Activated CD4-positive, alpha-beta memory T cell treated with anti-CD3 and anti-CD28 coated beads, Interleukin-2, amount 10 ng/mL, durations not matched to agents 7 days and 5 days (primary cell): ENCODE measurements around the gene ABHD12. TPM values are rescaled to one million over a fixed set of nuclear protein-coding genes. Genes with fewer than 3 reads are reported as not detected.
"Not testable (repeated sequence)": the region's sequence is repeated elsewhere in the genome, so short reads cannot be mapped to it uniquely, and the experiment has no call there.

Experiments
- CTCF ChIA-PET: fragments of 350-600 bp; sonication (Branson Sonifier 250); formaldehyde crosslinking; loops from one replicate; lab custom pipeline; 2021; ENCODE audit warnings: antibody characterized with exemption, inconsistent platforms; lab: Charles Lee
- POLR2A ChIA-PET: fragments of 350-600 bp; sonication (Branson Sonifier 250); formaldehyde crosslinking; loops from one replicate; lab custom pipeline; 2021; ENCODE audit warnings: antibody characterized with exemption; lab: Charles Lee
- DNase-seq: peaks from one replicate; pipeline ENCODE4 v3.0.0-alpha.2; 2020
- H3K27ac Mint-ChIP-seq: one replicate; pipeline ENCODE4 v1.8.0; 2021; ENCODE audit warnings: mild to moderate bottlenecking, mixed read lengths
- H3K27me3 Mint-ChIP-seq: one replicate; pipeline ENCODE4 v1.8.0; 2021; ENCODE audit warnings: mixed read lengths
- H3K36me3 Mint-ChIP-seq: one replicate; pipeline ENCODE4 v1.8.0; 2021; ENCODE audit warnings: low read depth, mixed read lengths
- H3K4me1 Mint-ChIP-seq: one replicate; pipeline ENCODE4 v1.8.0; 2021; ENCODE audit warnings: mixed read lengths
- H3K4me3 Mint-ChIP-seq: one replicate; pipeline ENCODE4 v1.8.0; 2021; ENCODE audit warnings: mild to moderate bottlenecking, mixed read lengths
- H3K9me3 Mint-ChIP-seq: one replicate; pipeline ENCODE4 v1.8.0; 2021; ENCODE audit warnings: mixed read lengths
- total RNA-seq, 2 experiments: library from RNA; stranded (reverse); gene quantifications; one replicate each; pipeline ENCODE4 v1.2.3, GENCODE V29; 2021

Gene ABHD12
- total RNA-seq, 2 experiments from 2014 or later, result 30.8 to 31.7 TPM

DNA sequence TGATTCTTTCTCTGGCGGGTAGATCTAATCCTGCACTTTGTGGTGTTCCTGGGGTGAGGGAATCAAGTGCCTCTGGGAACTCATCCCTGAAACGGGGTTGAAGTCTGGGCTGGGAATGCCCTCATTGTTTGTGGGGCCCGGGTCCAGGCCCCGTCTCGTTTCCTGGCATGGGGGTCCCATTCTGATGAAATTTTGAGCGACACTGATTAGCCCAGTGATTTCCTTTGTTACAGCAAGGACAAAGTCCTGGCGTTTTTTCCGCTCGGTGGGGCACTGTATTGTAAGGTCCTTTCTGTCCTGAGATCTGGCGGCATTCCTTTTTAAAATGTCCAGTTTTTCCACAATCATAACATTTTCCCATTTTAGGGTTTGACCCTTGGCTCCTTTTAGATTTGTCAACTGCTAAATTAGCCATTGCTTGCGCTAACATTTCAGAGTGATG is 9.7 kb upstream of the ABHD12 start:
- H3K27me3 Mint-ChIP-seq, H3K27ac Mint-ChIP-seq, DNase-seq, H3K4me3 Mint-ChIP-seq, H3K4me1 Mint-ChIP-seq, POLR2A ChIA-PET: not testable (repeated sequence)
- CTCF ChIA-PET, result interaction anchor here (1.4 to 4.9 kb wide), 5 partner anchors 8 to 105 kb away, joined by 3 to 33 read pairs (median 22); partner anchors contain the start of gene GINS1
- Mint-ChIP-seq H3K36me3 (peaks cover 13% of the 10 kb centered on the region), H3K9me3 (peaks cover 21% of the 10 kb centered on the region)

DNA sequence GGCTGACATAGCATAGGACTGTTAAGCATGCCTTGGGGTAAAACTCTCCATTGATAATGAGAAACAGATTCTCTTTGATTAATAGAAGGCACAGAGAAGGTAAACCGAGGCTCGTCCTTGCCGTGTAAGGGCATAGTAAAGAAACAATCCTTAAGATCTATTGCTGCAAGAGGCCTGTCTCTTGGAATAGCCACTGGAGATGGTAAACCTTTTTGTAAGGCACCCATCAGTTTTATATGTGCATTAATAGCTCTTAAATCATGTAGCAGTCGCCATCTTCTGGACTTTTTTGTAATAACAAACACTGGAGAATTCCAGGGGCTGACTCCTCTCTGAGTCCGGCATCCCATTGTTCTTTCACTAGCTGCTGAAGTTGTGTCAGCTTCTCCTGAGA is 8.4 kb upstream of the ABHD12 start:
- Mint-ChIP-seq H3K27me3 (peaks cover 9% of the 10 kb centered on the region), H3K36me3 (peaks cover 13% of the 10 kb centered on the region), H3K4me3 (no peak overlapping the region), H3K9me3 (peaks cover 19% of the 10 kb centered on the region), H3K4me1 (peaks cover 3% of the 10 kb centered on the region), H3K27ac (no peak overlapping the region)
- POLR2A ChIA-PET, result interaction anchor here (0.7 to 1.0 kb wide), 3 partner anchors 8 to 152 kb away, joined by 3 to 4 read pairs (median 3); partner anchors contain the start of gene GINS1
- CTCF ChIA-PET, result interaction anchor here (0.8 to 4.9 kb wide), 17 partner anchors 9 to 405 kb away, joined by 3 to 33 read pairs (median 4); partner anchors contain the start of gene GINS1
- DNase-seq, result no peak

GRCh38 chr20:25398376-25399036 is 7.9 kb upstream of the ABHD12 start:
- ChIA-PET CTCF (interaction anchor here (0.8 to 4.9 kb wide), 13 partner anchors 10 to 405 kb away, joined by 3 to 33 read pairs (median 5); partner anchors contain the start of gene GINS1), POLR2A (interaction anchor here (0.7 to 1.0 kb wide), 3 partner anchors 7 to 152 kb away, joined by 3 to 4 read pairs (median 4); partner anchors contain the start of gene GINS1)
- Mint-ChIP-seq H3K9me3 (peaks cover 17% of the 10 kb centered on the region), H3K4me1 (peaks cover 3% of the 10 kb centered on the region), H3K4me3 (no peak overlapping the region), H3K36me3 (peaks cover 11% of the 10 kb centered on the region), H3K27me3 (peaks cover 9% of the 10 kb centered on the region), H3K27ac (no peak overlapping the region)
- DNase-seq, result no peak

- DNase-seq, result no peak
- H3K4me3 Mint-ChIP-seq, result no peak overlapping the region
- H3K36me3 Mint-ChIP-seq, result peaks cover 6% of the 10 kb centered on the region
- peaks cover 9% of the 10 kb centered on the region for H3K27me3 Mint-ChIP-seq
- H3K4me1 Mint-ChIP-seq, result peaks cover 3% of the 10 kb centered on the region
- ChIA-PET POLR2A (interaction anchor here (0.7 to 1.4 kb wide), 4 partner anchors 10 to 151 kb away, joined by 3 to 4 read pairs (median 4); partner anchors contain the start of gene GINS1), CTCF (interaction anchor here (2.1 to 4.9 kb wide), 4 partner anchors 10 to 403 kb away, joined by 5 to 33 read pairs (median 28); partner anchors contain the start of gene GINS1)
- H3K27ac Mint-ChIP-seq, result no peak overlapping the region
- peaks cover 10% of the 10 kb centered on the region for H3K9me3 Mint-ChIP-seq
These were observed 7.2 kb upstream of the ABHD12 start for GRCh38 chr20:25397821-25398220.

- Mint-ChIP-seq H3K27ac (no peak overlapping the region), H3K36me3 (peaks cover 2% of the 10 kb centered on the region), H3K4me1 (peaks cover 3% of the 10 kb centered on the region), H3K27me3 (peaks cover 9% of the 10 kb centered on the region), H3K9me3 (peaks cover 4% of the 10 kb centered on the region), H3K4me3 (no peak overlapping the region)
- ChIA-PET POLR2A (interaction anchor here (1.1 to 1.4 kb wide), 2 partner anchors 10 to 12 kb away, joined by 3 to 4 read pairs; partner anchors contain the start of gene GINS1), CTCF (interaction anchor here (1.0 to 4.9 kb wide), 5 partner anchors 11 to 403 kb away, joined by 3 to 33 read pairs (median 22); partner anchors contain the start of gene GINS1)
- no peak for DNase-seq
These were observed 6.5 kb upstream of the ABHD12 start for GRCh38 chr20:25397096-25397495.

DNA sequence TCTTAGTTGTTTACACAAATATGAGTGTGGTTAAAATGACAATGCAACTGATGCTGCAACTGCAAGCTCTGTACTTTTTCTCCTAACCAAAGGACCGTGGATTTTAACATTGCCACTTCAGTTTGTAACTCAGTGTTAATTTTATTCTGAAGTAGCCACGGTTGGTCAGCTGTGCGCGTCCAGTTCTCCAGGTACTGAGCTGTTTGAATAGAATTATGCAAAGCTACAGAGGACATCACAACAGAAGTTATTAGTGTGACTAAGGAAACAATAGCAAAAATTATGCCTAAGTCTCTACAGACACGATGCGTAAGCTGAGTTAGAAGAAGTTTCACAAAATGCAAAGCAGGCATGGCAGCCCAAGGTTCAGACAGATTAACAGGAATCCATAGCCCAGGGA is 4.4 kb upstream of the ABHD12 start:
- H3K36me3 Mint-ChIP-seq, result no peaks in the 10 kb centered on the region
- H3K27me3 Mint-ChIP-seq, result peaks cover 7% of the 10 kb centered on the region
- peaks cover 8% of the 10 kb centered on the region for H3K4me1 Mint-ChIP-seq
- ChIA-PET POLR2A (interaction anchor here (1.8 kb wide), 1 partner anchor 12 kb away, joined by 8 read pairs; the partner anchor contains the start of gene GINS1), CTCF (no interaction called here)
- DNase-seq, result no peak
- H3K27ac Mint-ChIP-seq, result no peak overlapping the region
- no peaks in the 10 kb centered on the region for H3K9me3 Mint-ChIP-seq
- H3K4me3 Mint-ChIP-seq, result no peak overlapping the region

GRCh38 chr20:25394276-25394675 is 3.6 kb upstream of the ABHD12 start:
- DNase-seq, result no peak
- peaks cover 7% of the 10 kb centered on the region for H3K27me3 Mint-ChIP-seq
- H3K9me3 Mint-ChIP-seq, result no peaks in the 10 kb centered on the region
- H3K4me1 Mint-ChIP-seq, result peaks cover 12% of the 10 kb centered on the region
- POLR2A ChIA-PET, result no interaction called here
- H3K27ac Mint-ChIP-seq, result no peak overlapping the region
- H3K36me3 Mint-ChIP-seq, result no peaks in the 10 kb centered on the region
- H3K4me3 Mint-ChIP-seq, result no peak overlapping the region
- CTCF ChIA-PET, result no interaction called here

DNA sequence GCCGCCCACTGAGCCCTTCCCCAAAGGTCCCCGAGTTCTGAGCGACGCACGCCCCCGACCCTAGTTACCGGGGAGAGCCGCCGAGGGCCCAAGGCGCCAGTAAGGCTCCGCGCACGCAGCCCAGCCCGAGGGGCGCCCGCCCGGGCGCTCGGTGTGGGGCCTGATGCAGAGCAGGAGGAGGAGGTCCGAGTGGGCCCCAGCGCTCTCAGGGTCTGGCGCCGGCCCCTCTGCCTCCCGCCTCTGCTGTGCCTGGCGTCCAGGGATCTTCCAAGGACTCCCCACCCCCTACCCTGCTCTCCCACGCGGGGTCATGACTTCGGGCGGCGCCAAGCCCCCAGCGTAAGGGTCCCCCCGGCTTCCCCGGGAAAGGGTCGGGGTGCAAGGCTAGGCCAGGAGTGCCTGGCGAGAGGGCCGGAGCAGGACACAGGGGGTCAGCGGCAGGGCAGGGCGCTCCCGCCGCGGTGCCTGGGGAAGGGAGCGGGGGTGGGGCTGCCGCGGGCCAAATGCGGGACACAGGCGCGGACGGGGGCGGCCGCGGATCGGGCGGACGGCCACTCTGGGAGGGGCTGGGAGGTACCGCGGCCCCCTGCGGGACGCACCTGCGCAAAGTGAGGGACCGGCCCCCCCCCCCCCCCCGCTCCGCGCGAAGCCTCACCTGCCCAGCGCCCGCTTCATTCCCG is 637 bp downstream of the ABHD12 start:
- ChIA-PET CTCF (no interaction called here), POLR2A (interaction anchor here (2.4 kb wide), 1 partner anchor 18 kb away, joined by 19 read pairs; the partner anchor contains the start of gene GINS1)
- peak overlapping the region; percentile 37 for H3K27ac Mint-ChIP-seq

GRCh38 chr20:25389401-25389857 is 1.2 kb downstream of the ABHD12 start:
- no peak for DNase-seq
- CTCF ChIA-PET, result interaction anchor here (1.1 kb wide), 1 partner anchor 16 kb away, joined by 5 read pairs; no protein-coding TSS in a partner anchor
- POLR2A ChIA-PET, result no interaction called here
- Mint-ChIP-seq H3K27ac (peak overlapping the region; percentile 37), H3K36me3 (peaks cover 10% of the 10 kb centered on the region), H3K9me3 (no peaks in the 10 kb centered on the region), H3K27me3 (no peaks in the 10 kb centered on the region), H3K4me1 (peaks cover 18% of the 10 kb centered on the region), H3K4me3 (peak overlapping the region; percentile 85)

More for the DNA sequence above, 637 bp downstream of the ABHD12 start:
- Mint-ChIP-seq H3K9me3 (no peaks in the 10 kb centered on the region), H3K27me3 (peaks cover 2% of the 10 kb centered on the region), H3K4me1 (peaks cover 18% of the 10 kb centered on the region), H3K4me3 (peak overlapping the region; percentile 85), H3K36me3 (peaks cover 8% of the 10 kb centered on the region)
- peak; percentile 30 for DNase-seq

DNA sequence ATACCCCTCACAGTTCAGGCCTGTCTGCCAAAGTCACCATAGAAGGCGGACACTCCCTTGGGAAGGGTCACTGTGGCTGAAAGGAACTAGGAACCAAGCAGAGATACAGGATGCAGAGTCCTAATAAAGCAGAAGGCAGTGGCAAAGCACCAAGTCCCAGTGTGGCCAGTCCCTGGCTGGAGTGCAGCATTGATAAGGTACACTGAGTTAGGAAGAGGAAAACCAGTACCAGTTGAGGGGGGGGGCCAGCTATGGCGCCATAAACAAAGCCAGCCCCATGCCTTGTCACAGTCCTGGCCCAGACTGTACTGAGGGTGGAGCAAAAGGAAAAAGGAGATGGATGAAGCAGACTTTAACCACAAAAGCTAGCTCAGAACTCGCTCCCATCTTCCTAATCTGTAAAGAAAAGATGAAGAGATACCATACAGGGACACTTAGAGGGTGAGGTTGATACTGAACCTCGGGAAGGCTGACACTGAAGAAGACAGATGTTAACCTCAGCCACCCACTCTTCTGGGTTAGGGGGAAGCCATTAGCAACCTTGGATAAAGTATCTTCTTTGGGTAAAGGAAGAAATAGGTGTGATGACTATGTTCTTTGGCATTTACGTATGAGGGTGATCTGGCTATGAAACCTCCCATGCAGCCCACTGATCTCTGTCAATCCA is 7.8 kb downstream of the ABHD12 start:
- DNase-seq, result no peak
- Mint-ChIP-seq H3K27me3 (no peaks in the 10 kb centered on the region), H3K4me1 (peaks cover 5% of the 10 kb centered on the region), H3K27ac (no peak overlapping the region), H3K4me3 (no peak overlapping the region), H3K9me3 (no peaks in the 10 kb centered on the region), H3K36me3 (peaks cover 14% of the 10 kb centered on the region)
- POLR2A ChIA-PET, result no interaction called here
- CTCF ChIA-PET, result no interaction called here

GRCh38 chr20:25380945-25381614 is 9.6 kb downstream of the ABHD12 start:
- no peak overlapping the region for H3K27ac Mint-ChIP-seq
- POLR2A ChIA-PET, result no interaction called here
- H3K9me3 Mint-ChIP-seq, result no peaks in the 10 kb centered on the region
- CTCF ChIA-PET, result no interaction called here
- peaks cover 11% of the 10 kb centered on the region for H3K36me3 Mint-ChIP-seq
- no peak overlapping the region for H3K4me3 Mint-ChIP-seq
- peaks cover 5% of the 10 kb centered on the region for H3K4me1 Mint-ChIP-seq
- DNase-seq, result no peak
- no peaks in the 10 kb centered on the region for H3K27me3 Mint-ChIP-seq
